Activated naive CD8-positive, alpha-beta T cell treated with anti-CD3 and anti-CD28 coated beads, Interleukin-2, amount 10 ng/mL, durations not matched to agents 7 days and 5 days (primary cell): ENCODE data around the gene EPAS1. TPM values are rescaled to one million over a fixed set of nuclear protein-coding genes. Genes with fewer than 3 reads are reported as not detected.

ENCODE experiments used
- ATAC-seq: fragments of 150-1000 bp; cut with Tn5 transposase; one replicate; pipeline ENCODE4 v1.10.0; 2021; ENCODE audit warnings: low read depth, moderate library complexity
- POLR2A ChIA-PET: fragments of 350-600 bp; sonication (Branson Sonifier 250); formaldehyde crosslinking; loops from one replicate; lab custom pipeline; 2021; ENCODE audit warnings: antibody characterized with exemption; lab: Charles Lee
- DNase-seq: peaks from one replicate; pipeline ENCODE4 v3.0.0; 2021
- H3K27ac Mint-ChIP-seq: one replicate; pipeline ENCODE4 v1.8.0; 2022; ENCODE audit warnings: mild to moderate bottlenecking, mixed read lengths
- H3K27me3 Mint-ChIP-seq: one replicate; pipeline ENCODE4 v1.8.0; 2022; ENCODE audit warnings: mild to moderate bottlenecking, moderate library complexity, mixed read lengths
- H3K36me3 Mint-ChIP-seq: one replicate; pipeline ENCODE4 v1.8.0; 2021; ENCODE audit warnings: mild to moderate bottlenecking, mixed read lengths
- H3K4me1 Mint-ChIP-seq: one replicate; pipeline ENCODE4 v1.8.0; 2021; ENCODE audit warnings: mixed read lengths
- H3K4me3 Mint-ChIP-seq: one replicate; pipeline ENCODE4 v1.8.0; 2022; ENCODE audit warnings: mild to moderate bottlenecking, moderate library complexity, mixed read lengths
- H3K9me3 Mint-ChIP-seq: one replicate; pipeline ENCODE4 v1.8.0; 2021; ENCODE audit warnings: mixed read lengths
- total RNA-seq, 2 experiments: library from RNA; stranded (reverse); gene quantifications; one replicate each; pipeline ENCODE4 v1.2.3, GENCODE V29; 2021

EPAS1 gene
- total RNA-seq, 2 experiments from 2014 or later: 11.7 to 13.1 TPM

DNA sequence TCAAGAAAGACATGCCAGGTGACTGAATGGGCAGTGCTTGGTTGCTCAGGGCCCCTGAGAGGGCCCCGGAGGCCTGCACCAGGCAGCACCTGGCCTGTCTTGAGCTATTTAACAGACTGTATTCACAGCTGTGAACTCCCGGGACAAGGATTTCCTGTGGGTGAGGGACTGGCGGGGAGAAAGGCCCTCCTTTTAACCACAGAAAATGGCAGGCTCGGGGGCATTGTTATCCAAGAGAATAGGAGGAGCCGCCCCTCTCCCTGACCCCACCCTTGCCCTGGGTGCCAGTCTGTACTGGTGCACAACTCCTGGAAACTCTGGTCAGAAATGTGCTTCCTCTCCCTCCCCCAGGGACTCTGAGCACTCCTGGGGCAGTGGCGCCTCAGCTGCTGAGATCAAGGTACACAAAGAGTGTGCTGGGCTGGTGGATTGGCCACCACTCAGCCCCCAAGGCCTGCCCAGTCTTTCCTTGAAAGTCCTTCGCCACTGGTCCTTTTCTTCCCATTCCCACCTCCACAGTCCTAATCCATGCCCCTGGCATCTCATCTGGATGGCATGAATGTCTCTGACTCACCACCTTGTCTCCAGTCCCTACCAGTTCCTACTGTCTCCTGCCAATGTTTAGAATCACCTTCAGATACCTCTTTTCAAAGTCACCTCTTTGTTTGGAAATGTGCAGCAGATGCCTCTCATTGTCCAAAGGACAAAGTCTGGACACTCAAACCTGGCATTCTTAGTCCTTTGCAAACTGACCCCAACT is 19.6 kb upstream of the EPAS1 start:
- ATAC-seq (no peak), DNase-seq (no peak)
- Mint-ChIP-seq H3K36me3 (peaks cover 2% of the 10 kb centered on the region), H3K4me3 (no peak overlapping the region), H3K4me1 (peaks cover 27% of the 10 kb centered on the region), H3K27ac (no peak overlapping the region), H3K9me3 (no peaks in the 10 kb centered on the region), H3K27me3 (peaks cover 7% of the 10 kb centered on the region)
- POLR2A ChIA-PET: no interaction called here

- Mint-ChIP-seq H3K36me3 (peaks cover 2% of the 10 kb centered on the region), H3K9me3 (no peaks in the 10 kb centered on the region), H3K27me3 (peaks cover 16% of the 10 kb centered on the region), H3K4me1 (peaks cover 24% of the 10 kb centered on the region), H3K27ac (no peak overlapping the region), H3K4me3 (no peak overlapping the region)
- DNase-seq (no peak), ATAC-seq (no peak)
- POLR2A ChIA-PET: interaction anchor here (0.6 kb wide), 1 partner anchor 23 kb away, joined by 3 read pairs; no protein-coding TSS in a partner anchor
These were observed 18.3 kb upstream of the EPAS1 start for GRCh38 chr2:46278952-46279351.

DNA sequence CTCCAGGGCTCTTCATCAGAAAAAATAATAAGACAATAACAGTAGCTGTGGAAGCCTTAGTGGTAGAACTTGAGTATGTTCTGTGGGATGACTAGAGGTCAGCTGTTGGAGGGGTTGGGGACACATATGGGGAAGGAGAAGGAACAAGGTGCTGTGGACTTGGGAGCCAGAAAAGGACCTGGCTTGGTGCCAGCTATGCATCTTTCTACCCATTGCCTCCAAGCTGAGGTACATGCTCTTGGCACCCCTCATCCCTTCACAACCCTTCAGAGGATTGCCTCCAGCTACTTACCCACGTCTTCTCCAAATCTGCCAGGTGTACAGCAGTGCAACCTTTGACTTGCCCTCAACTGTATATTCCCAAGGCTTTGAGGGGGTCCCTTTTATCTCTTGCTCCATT is 15.3 kb upstream of the EPAS1 start:
- H3K4me3 Mint-ChIP-seq: no peak overlapping the region
- peaks cover 20% of the 10 kb centered on the region for H3K27me3 Mint-ChIP-seq
- H3K9me3 Mint-ChIP-seq: no peaks in the 10 kb centered on the region
- H3K4me1 Mint-ChIP-seq: peaks cover 4% of the 10 kb centered on the region
- ATAC-seq: no peak
- H3K36me3 Mint-ChIP-seq: peaks cover 2% of the 10 kb centered on the region
- POLR2A ChIA-PET: no interaction called here
- DNase-seq: no peak
- no peak overlapping the region for H3K27ac Mint-ChIP-seq

DNA sequence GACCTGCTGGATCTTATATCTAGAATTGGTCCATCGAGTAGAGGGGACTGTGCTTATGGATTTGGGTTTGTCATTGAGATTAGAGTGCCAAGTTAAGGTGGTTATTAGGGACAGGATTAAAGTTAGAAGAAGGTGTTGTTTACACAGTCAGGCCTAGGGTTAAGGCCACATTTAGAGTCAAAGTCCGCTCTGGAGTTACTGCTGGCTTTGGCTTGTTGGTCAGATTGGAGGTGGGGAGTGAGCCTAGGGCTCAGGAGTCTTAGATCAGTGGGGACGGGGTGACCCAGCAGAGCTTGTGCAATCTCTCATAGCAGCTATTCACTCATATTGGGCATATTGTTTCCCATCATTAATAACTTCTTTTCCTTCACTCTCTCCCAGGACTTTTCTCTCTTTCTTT is 13.5 kb upstream of the EPAS1 start:
- ATAC-seq (no peak), DNase-seq (no peak)
- Mint-ChIP-seq H3K27ac (no peak overlapping the region), H3K4me3 (no peak overlapping the region), H3K36me3 (no peaks in the 10 kb centered on the region), H3K4me1 (no peaks in the 10 kb centered on the region), H3K9me3 (no peaks in the 10 kb centered on the region), H3K27me3 (peaks cover 20% of the 10 kb centered on the region)
- POLR2A ChIA-PET: no interaction called here

DNA sequence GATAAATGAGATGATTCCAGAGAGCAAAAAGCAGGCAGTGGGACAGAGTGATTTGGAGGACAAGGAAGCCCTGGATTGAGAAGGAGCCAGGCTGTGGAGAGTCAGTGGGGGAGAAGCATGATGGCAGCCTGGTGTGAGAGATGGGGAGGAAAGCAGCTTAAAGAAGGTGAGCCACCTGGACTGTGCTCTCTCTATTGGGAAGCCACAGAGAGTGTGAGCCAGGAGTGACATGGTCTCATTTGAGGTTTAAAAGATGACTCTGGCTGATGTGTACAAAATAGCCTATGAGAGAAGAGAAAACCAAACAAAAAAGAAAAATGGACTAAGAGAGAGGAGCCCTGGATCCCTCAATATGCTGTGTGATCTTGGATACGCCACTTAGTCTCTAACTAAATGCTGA is 12.9 kb upstream of the EPAS1 start:
- POLR2A ChIA-PET: no interaction called here

GRCh38 chr2:46284796-46285195 is 12.4 kb upstream of the EPAS1 start:
- no peak overlapping the region for H3K27ac Mint-ChIP-seq
- DNase-seq (no peak), ATAC-seq (no peak)
- POLR2A ChIA-PET: no interaction called here
- H3K36me3 Mint-ChIP-seq: no peaks in the 10 kb centered on the region
- no peaks in the 10 kb centered on the region for H3K9me3 Mint-ChIP-seq
- H3K4me1 Mint-ChIP-seq: no peaks in the 10 kb centered on the region
- H3K27me3 Mint-ChIP-seq: peaks cover 24% of the 10 kb centered on the region
- H3K4me3 Mint-ChIP-seq: no peak overlapping the region

More for the DNA sequence above, 12.9 kb upstream of the EPAS1 start:
- ATAC-seq (no peak), DNase-seq (no peak)
- Mint-ChIP-seq H3K4me3 (no peak overlapping the region), H3K9me3 (no peaks in the 10 kb centered on the region), H3K27me3 (peaks cover 24% of the 10 kb centered on the region), H3K27ac (no peak overlapping the region), H3K4me1 (no peaks in the 10 kb centered on the region), H3K36me3 (no peaks in the 10 kb centered on the region)

- Mint-ChIP-seq H3K9me3 (no peaks in the 10 kb centered on the region), H3K36me3 (no peaks in the 10 kb centered on the region), H3K27me3 (peaks cover 28% of the 10 kb centered on the region), H3K4me1 (no peaks in the 10 kb centered on the region), H3K27ac (no peak overlapping the region), H3K4me3 (no peak overlapping the region)
- POLR2A ChIA-PET: interaction anchor here (1.6 kb wide), 1 partner anchor 11 kb away, joined by 5 read pairs; the partner anchor contains the start of gene EPAS1
- no peak for DNase-seq
- ATAC-seq: no peak
These were observed 10.5 kb upstream of the EPAS1 start for GRCh38 chr2:46286715-46287114.

DNA sequence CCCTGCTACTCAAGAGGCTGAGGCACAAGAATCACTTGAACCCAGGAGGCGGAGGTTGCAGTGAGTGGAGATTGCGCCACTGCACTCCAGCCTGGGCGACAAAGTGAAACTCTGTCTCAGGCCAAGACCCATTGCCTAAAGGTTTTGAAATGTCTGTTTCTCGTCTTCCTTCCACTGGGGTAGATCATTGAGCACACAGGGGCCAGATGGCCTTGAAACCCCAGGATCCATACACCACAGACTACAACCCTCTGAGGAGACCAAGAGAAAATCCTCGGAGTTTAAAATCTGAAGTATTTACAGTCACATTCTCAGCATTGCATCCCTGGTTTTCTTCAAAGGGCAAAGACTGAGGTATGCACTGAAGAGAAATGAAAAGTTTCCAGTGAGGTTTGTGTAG is 7.1 kb upstream of the EPAS1 start:
- Mint-ChIP-seq H3K9me3 (no peaks in the 10 kb centered on the region), H3K27me3 (peaks cover 31% of the 10 kb centered on the region), H3K27ac (no peak overlapping the region), H3K4me3 (no peak overlapping the region), H3K4me1 (peaks cover 6% of the 10 kb centered on the region), H3K36me3 (no peaks in the 10 kb centered on the region)
- DNase-seq: no peak
- ATAC-seq: no peak
- POLR2A ChIA-PET: no interaction called here

- Mint-ChIP-seq H3K4me1 (peaks cover 12% of the 10 kb centered on the region), H3K27ac (no peak overlapping the region), H3K36me3 (peaks cover 1% of the 10 kb centered on the region), H3K9me3 (no peaks in the 10 kb centered on the region), H3K27me3 (peaks cover 55% of the 10 kb centered on the region), H3K4me3 (no peak overlapping the region)
- DNase-seq (no peak), ATAC-seq (no peak)
- POLR2A ChIA-PET: no interaction called here
These were observed 3.7 kb upstream of the EPAS1 start for GRCh38 chr2:46293466-46293865.

- POLR2A ChIA-PET: no interaction called here
- ATAC-seq (no peak), DNase-seq (peak; percentile 45)
- Mint-ChIP-seq H3K4me1 (peaks cover 18% of the 10 kb centered on the region), H3K9me3 (no peaks in the 10 kb centered on the region), H3K27me3 (peaks cover 58% of the 10 kb centered on the region), H3K36me3 (peaks cover 1% of the 10 kb centered on the region), H3K4me3 (no peak overlapping the region), H3K27ac (no peak overlapping the region)
These were observed 2.9 kb upstream of the EPAS1 start for GRCh38 chr2:46294176-46294836.

- DNase-seq (no peak), ATAC-seq (no peak)
- Mint-ChIP-seq H3K4me1 (peaks cover 22% of the 10 kb centered on the region), H3K36me3 (peaks cover 3% of the 10 kb centered on the region), H3K27me3 (peaks cover 74% of the 10 kb centered on the region), H3K27ac (no peak overlapping the region), H3K9me3 (no peaks in the 10 kb centered on the region), H3K4me3 (peak overlapping the region; percentile 69)
- POLR2A ChIA-PET: interaction anchor here (1.0 kb wide), 2 partner anchors 67 to 124 kb away, joined by 3 to 5 read pairs; no protein-coding TSS in a partner anchor
These were observed 879 bp upstream of the EPAS1 start for GRCh38 chr2:46296216-46296839.

GRCh38 chr2:46297546-46298271 is 502 bp downstream of the EPAS1 start:
- POLR2A ChIA-PET: interaction anchor here (0.9 to 1.0 kb wide), 4 partner anchors 11 to 285 kb away, joined by 3 to 5 read pairs (median 4); no protein-coding TSS in a partner anchor
- H3K4me1 Mint-ChIP-seq: peaks cover 29% of the 10 kb centered on the region
- H3K27me3 Mint-ChIP-seq: peaks cover 85% of the 10 kb centered on the region
- DNase-seq (peak; percentile 81), ATAC-seq (peak; percentile 56)
- H3K27ac Mint-ChIP-seq: peak overlapping the region; percentile 61
- peaks cover 3% of the 10 kb centered on the region for H3K36me3 Mint-ChIP-seq
- no peaks in the 10 kb centered on the region for H3K9me3 Mint-ChIP-seq
- H3K4me3 Mint-ChIP-seq: peak overlapping the region; percentile 82

DNA sequence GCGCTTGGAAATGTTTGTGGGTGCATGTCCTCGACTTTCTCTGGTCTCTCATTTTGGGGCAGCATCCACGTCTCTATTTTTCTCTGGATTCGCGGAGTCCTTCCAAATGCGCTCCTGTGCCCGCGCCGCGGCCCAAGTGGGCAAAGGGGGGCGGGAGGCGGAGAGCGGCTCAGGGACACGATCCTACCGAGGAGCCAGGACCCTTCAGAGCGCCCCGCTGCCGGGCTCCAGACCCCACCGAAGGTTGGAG is 990 bp downstream of the EPAS1 start:
- H3K9me3 Mint-ChIP-seq: no peaks in the 10 kb centered on the region
- H3K4me3 Mint-ChIP-seq: peak overlapping the region; percentile 82
- H3K27me3 Mint-ChIP-seq: peaks cover 88% of the 10 kb centered on the region
- H3K4me1 Mint-ChIP-seq: peaks cover 30% of the 10 kb centered on the region
- peak overlapping the region; percentile 10 for H3K27ac Mint-ChIP-seq
- H3K36me3 Mint-ChIP-seq: peaks cover 3% of the 10 kb centered on the region
- ATAC-seq (no peak), DNase-seq (peak; percentile 61)
- POLR2A ChIA-PET: no interaction called here
